WTC11 (cell line): ENCODE results near the gene TOM1. TPM values are rescaled to one million over a fixed set of nuclear protein-coding genes. Genes with fewer than 3 reads are reported as not detected.

Experiments
- ATAC-seq: fragments of 200-7000 bp; cut with Tn5 transposase; 2 replicates; pipeline ENCODE4 v1.10.0; 2021; ENCODE audit warnings: mild to moderate bottlenecking, moderate library complexity
- CTCF ChIA-PET: fragments of 300-600 bp; sonication (Branson Sonifier 250); formaldehyde crosslinking; loops from one replicate; lab custom pipeline; 2021; ENCODE audit warnings: antibody characterized with exemption; lab: Charles Lee
- POLR2A ChIA-PET: fragments of 350-600 bp; sonication (Branson Sonifier 250); formaldehyde crosslinking; loops from one replicate; lab custom pipeline; 2021; ENCODE audit warnings: antibody characterized with exemption; lab: Charles Lee
- DNase-seq: peaks from one replicate; pipeline ENCODE4 v3.0.0; 2021; ENCODE audit warnings: low spot score
- H3K27ac Mint-ChIP-seq: 2 replicates; pipeline ENCODE4 v1.8.0; 2021; ENCODE audit warnings: mixed read lengths
- H3K27me3 Mint-ChIP-seq: 2 replicates; pipeline ENCODE4 v1.8.0; 2021; ENCODE audit warnings: low read depth, mild to moderate bottlenecking, moderate library complexity, mixed read lengths
- H3K36me3 Mint-ChIP-seq: 2 replicates; pipeline ENCODE4 v1.8.0; 2021; ENCODE audit warnings: mixed read lengths
- H3K4me1 Mint-ChIP-seq: 2 replicates; pipeline ENCODE4 v1.8.0; 2022; ENCODE audit warnings: mixed read lengths
- H3K4me3 Mint-ChIP-seq: 2 replicates; pipeline ENCODE4 v1.8.0; 2021; ENCODE audit warnings: mild to moderate bottlenecking, moderate library complexity, mixed read lengths
- H3K9me3 Mint-ChIP-seq: 2 replicates; pipeline ENCODE4 v1.8.0; 2021; ENCODE audit warnings: mixed read lengths
- CREM ChIP-seq: sonication (generic); formaldehyde crosslinking; IDR thresholded peaks from 2 replicates; pipeline ENCODE4 v1.8.1; 2022; ENCODE audit warnings: mild to moderate bottlenecking, missing genetic modification reagents, moderate library complexity
- FOXK1 ChIP-seq: sonication (generic); formaldehyde crosslinking; IDR thresholded peaks from 2 replicates; pipeline ENCODE4 v1.8.0; 2022; ENCODE audit warnings: mild to moderate bottlenecking, moderate library complexity, missing genetic modification reagents
- GRHL2 ChIP-seq: fragments of 250-450 bp; sonication (Bioruptor Pico); IDR thresholded peaks from 2 replicates; pipeline ENCODE4 v1.8.0; 2022; ENCODE audit warnings: mild to moderate bottlenecking, moderate library complexity; ENCODE audit not compliant: insufficient replicate concordance, severe bottlenecking
- JAZF1 ChIP-seq: fragments of 250-450 bp; sonication (Bioruptor Pico); IDR thresholded peaks from 2 replicates; pipeline ENCODE4 v1.9.0; 2021; ENCODE audit warnings: moderate library complexity, mild to moderate bottlenecking, inconsistent platforms
- NFATC4 ChIP-seq: fragments of 250-450 bp; sonication (Bioruptor Pico); IDR thresholded peaks from 2 replicates; pipeline ENCODE4 v1.9.0; 2021; ENCODE audit warnings: mild to moderate bottlenecking
- SMAD3 ChIP-seq: sonication (generic); formaldehyde crosslinking; IDR thresholded peaks from 2 replicates; pipeline ENCODE4 v1.8.0; 2022; ENCODE audit warnings: missing genetic modification reagents, mild to moderate bottlenecking, borderline replicate concordance
- SOX15 ChIP-seq: fragments of 250-450 bp; sonication (Bioruptor Pico); IDR thresholded peaks from 2 replicates; pipeline ENCODE4 v1.9.0; 2021; ENCODE audit warnings: mild to moderate bottlenecking
- TCF7 ChIP-seq: sonication (generic); formaldehyde crosslinking; IDR thresholded peaks from 2 replicates; pipeline ENCODE4 v1.8.0; 2022; ENCODE audit warnings: mild to moderate bottlenecking, low read depth, missing genetic modification reagents, moderate library complexity
- TP53 ChIP-seq: sonication (generic); formaldehyde crosslinking; IDR thresholded peaks from 2 replicates; pipeline ENCODE4 v1.8.1; 2023; ENCODE audit warnings: mild to moderate bottlenecking, missing genetic modification reagents
- ZNF121 ChIP-seq: sonication (generic); formaldehyde crosslinking; IDR thresholded peaks from 2 replicates; pipeline ENCODE4 v1.8.0; 2023; ENCODE audit warnings: missing genetic modification reagents
- ZNF138 ChIP-seq: sonication (generic); formaldehyde crosslinking; conservative IDR thresholded peaks from 2 replicates; pipeline ENCODE4 v1.8.1; 2022; ENCODE audit warnings: mild to moderate bottlenecking, moderate library complexity, missing genetic modification reagents
- ZNF263 ChIP-seq: sonication (generic); formaldehyde crosslinking; IDR thresholded peaks from 2 replicates; pipeline ENCODE4 v1.8.1; 2022; ENCODE audit warnings: low read depth, mild to moderate bottlenecking, moderate library complexity, missing genetic modification reagents
- ZNF416 ChIP-seq: fragments of 250-450 bp; sonication (Bioruptor Pico); IDR thresholded peaks from 2 replicates; pipeline ENCODE4 v1.9.0; 2021; ENCODE audit warnings: mild to moderate bottlenecking, inconsistent platforms
- ZNF423 ChIP-seq: fragments of 250-450 bp; sonication (Bioruptor Pico); IDR thresholded peaks from 2 replicates; pipeline ENCODE4 v2.1.2; 2022; ENCODE audit warnings: mild to moderate bottlenecking, moderate library complexity
- total RNA-seq: library from RNA; stranded (reverse); gene quantifications from 3 replicates; pipeline ENCODE4 v1.2.3, GENCODE V29; 2021
- TF ChIP-seq, protein P1 (sequence below): sonication (generic); formaldehyde crosslinking; IDR thresholded peaks from 2 replicates; pipeline ENCODE4 v1.8.1; 2023; ENCODE audit warnings: mild to moderate bottlenecking, missing genetic modification reagents
- TF ChIP-seq, protein P2 (sequence below): sonication (generic); formaldehyde crosslinking; conservative IDR thresholded peaks from 2 replicates; pipeline ENCODE4 v1.8.1; 2022; ENCODE audit warnings: mild to moderate bottlenecking, missing genetic modification reagents
- TF ChIP-seq, protein P3 (sequence below): sonication (generic); formaldehyde crosslinking; IDR thresholded peaks from 2 replicates; pipeline ENCODE4 v1.8.0; 2023; ENCODE audit warnings: mild to moderate bottlenecking, missing genetic modification reagents
- TF ChIP-seq, protein P4 (sequence below): fragments of 250-450 bp; sonication (Bioruptor Pico); IDR thresholded peaks from 2 replicates; pipeline ENCODE4 v1.9.0; 2021; ENCODE audit warnings: mild to moderate bottlenecking, borderline replicate concordance
- TF ChIP-seq, protein P5 (sequence below): sonication (generic); formaldehyde crosslinking; IDR thresholded peaks from 2 replicates; pipeline ENCODE4 v1.8.1; 2023; ENCODE audit warnings: mild to moderate bottlenecking, missing genetic modification reagents, moderate library complexity

Gene TOM1
- total RNA-seq, 1 experiment from 2014 or later, result 23.5 TPM

DNA sequence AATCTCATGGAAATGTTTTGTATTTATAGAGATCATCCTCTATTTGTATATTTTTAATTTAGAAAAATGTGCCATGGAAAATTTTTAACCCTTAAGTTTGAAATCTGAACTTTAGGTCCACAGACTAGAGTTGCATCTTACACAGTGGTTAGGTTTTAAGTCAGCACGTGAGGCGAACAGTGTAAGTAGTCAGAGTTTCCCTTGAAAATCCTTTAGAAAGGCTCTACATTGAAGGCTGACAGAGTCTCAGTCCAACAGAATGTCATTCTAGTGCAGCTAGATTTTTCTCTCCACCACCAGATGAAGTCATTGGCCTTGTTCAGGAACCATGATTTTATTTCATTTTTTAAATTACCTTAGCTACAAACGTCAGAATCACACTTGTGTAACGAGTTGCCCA, 23.7 kb upstream of the TOM1 start:
- Mint-ChIP-seq H3K36me3 (peaks cover 46% of the 10 kb centered on the region), H3K27me3 (no peaks in the 10 kb centered on the region)
- POLR2A ChIA-PET, result no interaction called here

DNA sequence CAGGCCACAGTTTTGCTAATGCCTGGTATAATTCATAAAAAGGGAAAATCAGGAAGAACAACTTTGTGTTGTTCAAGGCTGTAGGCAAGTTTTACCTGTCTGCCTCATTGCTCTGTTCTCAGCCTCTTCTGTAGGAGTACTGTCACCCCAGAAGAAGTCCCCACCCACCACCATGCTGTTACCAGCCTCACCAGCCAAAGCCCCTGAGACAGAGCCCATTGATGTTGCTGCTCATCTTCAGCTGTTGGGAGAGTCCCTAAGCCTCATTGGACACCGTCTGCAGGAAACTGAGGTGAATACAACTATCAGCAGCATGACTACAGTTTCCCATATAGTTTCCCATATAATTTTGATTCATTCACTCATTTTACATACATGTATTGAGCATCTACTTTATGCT, 11.6 kb upstream of the TOM1 start:
- no peak for ATAC-seq
- H3K36me3 Mint-ChIP-seq, result peaks cover 70% of the 10 kb centered on the region
- H3K4me1 Mint-ChIP-seq, result no peaks in the 10 kb centered on the region
- POLR2A ChIA-PET, result no interaction called here
- DNase-seq, result no peak
- CTCF ChIA-PET, result no interaction called here
- H3K9me3 Mint-ChIP-seq, result no peaks in the 10 kb centered on the region
- TF ChIP-seq CREM (no peak), TP53 (CRISPR knock-in tag) (no peak), ZNF121 (CRISPR knock-in tag) (no peak), GRHL2 (CRISPR knock-in tag) (no peak), TCF7 (no peak), ZNF263 (no peak)
- TF ChIP-seq, protein P1, sequence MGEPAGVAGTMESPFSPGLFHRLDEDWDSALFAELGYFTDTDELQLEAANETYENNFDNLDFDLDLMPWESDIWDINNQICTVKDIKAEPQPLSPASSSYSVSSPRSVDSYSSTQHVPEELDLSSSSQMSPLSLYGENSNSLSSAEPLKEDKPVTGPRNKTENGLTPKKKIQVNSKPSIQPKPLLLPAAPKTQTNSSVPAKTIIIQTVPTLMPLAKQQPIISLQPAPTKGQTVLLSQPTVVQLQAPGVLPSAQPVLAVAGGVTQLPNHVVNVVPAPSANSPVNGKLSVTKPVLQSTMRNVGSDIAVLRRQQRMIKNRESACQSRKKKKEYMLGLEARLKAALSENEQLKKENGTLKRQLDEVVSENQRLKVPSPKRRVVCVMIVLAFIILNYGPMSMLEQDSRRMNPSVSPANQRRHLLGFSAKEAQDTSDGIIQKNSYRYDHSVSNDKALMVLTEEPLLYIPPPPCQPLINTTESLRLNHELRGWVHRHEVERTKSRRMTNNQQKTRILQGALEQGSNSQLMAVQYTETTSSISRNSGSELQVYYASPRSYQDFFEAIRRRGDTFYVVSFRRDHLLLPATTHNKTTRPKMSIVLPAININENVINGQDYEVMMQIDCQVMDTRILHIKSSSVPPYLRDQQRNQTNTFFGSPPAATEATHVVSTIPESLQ (CRISPR knock-in tag), result no peak
- TF ChIP-seq, protein P2, sequence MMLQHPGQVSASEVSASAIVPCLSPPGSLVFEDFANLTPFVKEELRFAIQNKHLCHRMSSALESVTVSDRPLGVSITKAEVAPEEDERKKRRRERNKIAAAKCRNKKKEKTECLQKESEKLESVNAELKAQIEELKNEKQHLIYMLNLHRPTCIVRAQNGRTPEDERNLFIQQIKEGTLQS, result no peak
- no peak overlapping the region for H3K4me3 Mint-ChIP-seq
- H3K27me3 Mint-ChIP-seq, result no peaks in the 10 kb centered on the region
- H3K27ac Mint-ChIP-seq, result no peak overlapping the region

More for the DNA sequence above, 23.7 kb upstream of the TOM1 start:
- no peak for DNase-seq
- TF ChIP-seq ZNF138 (CRISPR knock-in tag), result no peak
- TF ChIP-seq, protein P3, sequence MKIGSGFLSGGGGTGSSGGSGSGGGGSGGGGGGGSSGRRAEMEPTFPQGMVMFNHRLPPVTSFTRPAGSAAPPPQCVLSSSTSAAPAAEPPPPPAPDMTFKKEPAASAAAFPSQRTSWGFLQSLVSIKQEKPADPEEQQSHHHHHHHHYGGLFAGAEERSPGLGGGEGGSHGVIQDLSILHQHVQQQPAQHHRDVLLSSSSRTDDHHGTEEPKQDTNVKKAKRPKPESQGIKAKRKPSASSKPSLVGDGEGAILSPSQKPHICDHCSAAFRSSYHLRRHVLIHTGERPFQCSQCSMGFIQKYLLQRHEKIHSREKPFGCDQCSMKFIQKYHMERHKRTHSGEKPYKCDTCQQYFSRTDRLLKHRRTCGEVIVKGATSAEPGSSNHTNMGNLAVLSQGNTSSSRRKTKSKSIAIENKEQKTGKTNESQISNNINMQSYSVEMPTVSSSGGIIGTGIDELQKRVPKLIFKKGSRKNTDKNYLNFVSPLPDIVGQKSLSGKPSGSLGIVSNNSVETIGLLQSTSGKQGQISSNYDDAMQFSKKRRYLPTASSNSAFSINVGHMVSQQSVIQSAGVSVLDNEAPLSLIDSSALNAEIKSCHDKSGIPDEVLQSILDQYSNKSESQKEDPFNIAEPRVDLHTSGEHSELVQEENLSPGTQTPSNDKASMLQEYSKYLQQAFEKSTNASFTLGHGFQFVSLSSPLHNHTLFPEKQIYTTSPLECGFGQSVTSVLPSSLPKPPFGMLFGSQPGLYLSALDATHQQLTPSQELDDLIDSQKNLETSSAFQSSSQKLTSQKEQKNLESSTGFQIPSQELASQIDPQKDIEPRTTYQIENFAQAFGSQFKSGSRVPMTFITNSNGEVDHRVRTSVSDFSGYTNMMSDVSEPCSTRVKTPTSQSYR (CRISPR knock-in tag), result no peak
- no peak for TF ChIP-seq CREM
- TF ChIP-seq, protein P4, sequence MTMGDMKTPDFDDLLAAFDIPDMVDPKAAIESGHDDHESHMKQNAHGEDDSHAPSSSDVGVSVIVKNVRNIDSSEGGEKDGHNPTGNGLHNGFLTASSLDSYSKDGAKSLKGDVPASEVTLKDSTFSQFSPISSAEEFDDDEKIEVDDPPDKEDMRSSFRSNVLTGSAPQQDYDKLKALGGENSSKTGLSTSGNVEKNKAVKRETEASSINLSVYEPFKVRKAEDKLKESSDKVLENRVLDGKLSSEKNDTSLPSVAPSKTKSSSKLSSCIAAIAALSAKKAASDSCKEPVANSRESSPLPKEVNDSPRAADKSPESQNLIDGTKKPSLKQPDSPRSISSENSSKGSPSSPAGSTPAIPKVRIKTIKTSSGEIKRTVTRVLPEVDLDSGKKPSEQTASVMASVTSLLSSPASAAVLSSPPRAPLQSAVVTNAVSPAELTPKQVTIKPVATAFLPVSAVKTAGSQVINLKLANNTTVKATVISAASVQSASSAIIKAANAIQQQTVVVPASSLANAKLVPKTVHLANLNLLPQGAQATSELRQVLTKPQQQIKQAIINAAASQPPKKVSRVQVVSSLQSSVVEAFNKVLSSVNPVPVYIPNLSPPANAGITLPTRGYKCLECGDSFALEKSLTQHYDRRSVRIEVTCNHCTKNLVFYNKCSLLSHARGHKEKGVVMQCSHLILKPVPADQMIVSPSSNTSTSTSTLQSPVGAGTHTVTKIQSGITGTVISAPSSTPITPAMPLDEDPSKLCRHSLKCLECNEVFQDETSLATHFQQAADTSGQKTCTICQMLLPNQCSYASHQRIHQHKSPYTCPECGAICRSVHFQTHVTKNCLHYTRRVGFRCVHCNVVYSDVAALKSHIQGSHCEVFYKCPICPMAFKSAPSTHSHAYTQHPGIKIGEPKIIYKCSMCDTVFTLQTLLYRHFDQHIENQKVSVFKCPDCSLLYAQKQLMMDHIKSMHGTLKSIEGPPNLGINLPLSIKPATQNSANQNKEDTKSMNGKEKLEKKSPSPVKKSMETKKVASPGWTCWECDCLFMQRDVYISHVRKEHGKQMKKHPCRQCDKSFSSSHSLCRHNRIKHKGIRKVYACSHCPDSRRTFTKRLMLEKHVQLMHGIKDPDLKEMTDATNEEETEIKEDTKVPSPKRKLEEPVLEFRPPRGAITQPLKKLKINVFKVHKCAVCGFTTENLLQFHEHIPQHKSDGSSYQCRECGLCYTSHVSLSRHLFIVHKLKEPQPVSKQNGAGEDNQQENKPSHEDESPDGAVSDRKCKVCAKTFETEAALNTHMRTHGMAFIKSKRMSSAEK (CRISPR knock-in tag), result no peak
- TF ChIP-seq SMAD3 (CRISPR knock-in tag), result no peak
- no peak for TF ChIP-seq SOX15 (CRISPR knock-in tag)
- no peak for TF ChIP-seq FOXK1 (CRISPR knock-in tag)
- no peak for TF ChIP-seq JAZF1 (CRISPR knock-in tag)
- TF ChIP-seq NFATC4 (CRISPR knock-in tag), result no peak
- TF ChIP-seq ZNF416 (CRISPR knock-in tag), result no peak
- TF ChIP-seq ZNF423 (CRISPR knock-in tag), result no peak
- TF ChIP-seq, protein P5, sequence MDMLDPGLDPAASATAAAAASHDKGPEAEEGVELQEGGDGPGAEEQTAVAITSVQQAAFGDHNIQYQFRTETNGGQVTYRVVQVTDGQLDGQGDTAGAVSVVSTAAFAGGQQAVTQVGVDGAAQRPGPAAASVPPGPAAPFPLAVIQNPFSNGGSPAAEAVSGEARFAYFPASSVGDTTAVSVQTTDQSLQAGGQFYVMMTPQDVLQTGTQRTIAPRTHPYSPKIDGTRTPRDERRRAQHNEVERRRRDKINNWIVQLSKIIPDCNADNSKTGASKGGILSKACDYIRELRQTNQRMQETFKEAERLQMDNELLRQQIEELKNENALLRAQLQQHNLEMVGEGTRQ (CRISPR knock-in tag), result no peak
- TF ChIP-seq, all 79 proteins: peak for 0
- CTCF ChIA-PET, result no interaction called here
- no peak overlapping the region for H3K4me3 Mint-ChIP-seq
- H3K9me3 Mint-ChIP-seq, result no peaks in the 10 kb centered on the region
- H3K4me1 Mint-ChIP-seq, result no peaks in the 10 kb centered on the region
- H3K27ac Mint-ChIP-seq, result no peak overlapping the region
- ATAC-seq, result no peak
